H9 (cell line): ENCODE measurements around the gene RORC. TPM values are rescaled to one million over a fixed set of nuclear protein-coding genes. Genes with fewer than 3 reads are reported as not detected.

Experiments used
- DNase-seq: peaks from one replicate; pipeline ENCODE4 v3.0.0-alpha.2; 2017
- H2AFZ ChIP-seq: one replicate; pipeline ENCODE4 v1.6.1; 2013; ENCODE audit warnings: mild to moderate bottlenecking, low read length, control low read depth, moderate library complexity
- H2AK5ac ChIP-seq: 2 replicates; pipeline ENCODE4 v1.6.1; 2013; ENCODE audit warnings: low read length, control low read depth, mixed read lengths; ENCODE audit not compliant: insufficient read length
- H2BK120ac ChIP-seq: one replicate; pipeline ENCODE4 v1.6.1; 2013; ENCODE audit warnings: low read depth, mild to moderate bottlenecking, low read length, control low read depth, inconsistent platforms; ENCODE audit not compliant: poor library complexity, severe bottlenecking
- H2BK12ac ChIP-seq: 2 replicates; pipeline ENCODE4 v1.6.1; 2013; ENCODE audit warnings: low read length, control low read depth, mixed read lengths, low read depth; ENCODE audit not compliant: insufficient read length
- H2BK15ac ChIP-seq: 2 replicates; pipeline ENCODE4 v1.6.1; 2013; ENCODE audit warnings: low read depth, low read length, control low read depth
- H2BK20ac ChIP-seq: one replicate; pipeline ENCODE4 v1.6.1; 2013; ENCODE audit warnings: low read depth, mild to moderate bottlenecking, low read length, control low read depth, inconsistent platforms; ENCODE audit not compliant: poor library complexity, severe bottlenecking
- H2BK5ac ChIP-seq: 2 replicates; pipeline ENCODE4 v1.6.1; 2013; ENCODE audit warnings: low read length, control low read depth, mixed read lengths; ENCODE audit not compliant: insufficient read length
- H3K14ac ChIP-seq: 2 replicates; pipeline ENCODE4 v1.6.1; 2013; ENCODE audit warnings: low read length, control low read depth; ENCODE audit not compliant: insufficient read depth
- H3K18ac ChIP-seq: 2 replicates; pipeline ENCODE4 v1.6.1; 2013; ENCODE audit warnings: low read depth, mild to moderate bottlenecking, mixed read lengths, low read length, control low read depth; ENCODE audit not compliant: insufficient read length
- H3K23ac ChIP-seq: 2 replicates; pipeline ENCODE4 v1.6.1; 2013; ENCODE audit warnings: low read length, control low read depth, mixed read lengths, low read depth; ENCODE audit not compliant: insufficient read length
- H3K23me2 ChIP-seq: 2 replicates; pipeline ENCODE4 v1.6.1; 2013; ENCODE audit warnings: low read depth, mild to moderate bottlenecking, mixed read lengths, low read length, control low read depth; ENCODE audit not compliant: insufficient read length, poor library complexity, severe bottlenecking
- H3K27ac ChIP-seq: 2 replicates; pipeline ENCODE4 v1.5.1; 2013; ENCODE audit warnings: low read length, control low read depth, mixed read lengths, low read depth; ENCODE audit not compliant: insufficient read length
- H3K27me3 ChIP-seq: 2 replicates; pipeline ENCODE4 v1.6.1; 2013; ENCODE audit warnings: low read length, control low read depth, inconsistent platforms; ENCODE audit not compliant: insufficient read depth
- H3K4ac ChIP-seq: 2 replicates; pipeline ENCODE4 v1.6.1; 2013; ENCODE audit warnings: low read depth, mild to moderate bottlenecking, control low read depth, inconsistent platforms, low read length, moderate library complexity
- H3K4me1 ChIP-seq: 2 replicates; pipeline ENCODE4 v1.6.1; 2013; ENCODE audit warnings: low read length, control low read depth, inconsistent platforms; ENCODE audit not compliant: insufficient read depth
- H3K4me2 ChIP-seq: 2 replicates; pipeline ENCODE4 v1.6.1; 2013; ENCODE audit warnings: low read length, control low read depth, mixed read lengths; ENCODE audit not compliant: insufficient read length, insufficient read depth
- H3K56ac ChIP-seq: 2 replicates; pipeline ENCODE4 v1.6.1; 2013; ENCODE audit warnings: low read depth, mild to moderate bottlenecking, mixed read lengths, low read length, control low read depth; ENCODE audit not compliant: insufficient read length
- H3K79me1 ChIP-seq: 2 replicates; pipeline ENCODE4 v1.6.1; 2013; ENCODE audit warnings: low read depth, mild to moderate bottlenecking, moderate library complexity, low read length, control low read depth, inconsistent platforms; ENCODE audit not compliant: insufficient read depth, poor library complexity, severe bottlenecking
- H3K79me2 ChIP-seq: 2 replicates; pipeline ENCODE4 v1.6.1; 2013; ENCODE audit warnings: low read length, control low read depth, inconsistent platforms; ENCODE audit not compliant: insufficient read depth
- H3K9ac ChIP-seq: 2 replicates; pipeline ENCODE4 v1.6.1; 2013; ENCODE audit warnings: low read length, control low read depth, mixed read lengths; ENCODE audit not compliant: insufficient read length; ENCODE audit errors: extremely low read depth
- H3K9me3 ChIP-seq: one replicate; pipeline ENCODE4 v1.6.1; 2013; ENCODE audit warnings: low read depth, low read length, inconsistent platforms; ENCODE audit not compliant: control insufficient read depth
- H3T11ph ChIP-seq: one replicate; pipeline ENCODE4 v1.6.1; 2013; ENCODE audit warnings: mild to moderate bottlenecking, low read length, control low read depth, inconsistent platforms
- H4K20me1 ChIP-seq: one replicate; pipeline ENCODE4 v1.6.1; 2013; ENCODE audit not compliant: control insufficient read depth, insufficient read length, insufficient read depth
- H4K5ac ChIP-seq: 2 replicates; pipeline ENCODE4 v1.6.1; 2013; ENCODE audit warnings: low read depth, mild to moderate bottlenecking, mixed read lengths, low read length, control low read depth; ENCODE audit not compliant: insufficient read length
- H4K8ac ChIP-seq: replicated peaks from 2 replicates; pipeline ENCODE4 v1.6.1; 2013; ENCODE audit warnings: low read length, control low read depth, mixed read lengths, low read depth; ENCODE audit not compliant: insufficient read length
- H4K91ac ChIP-seq: 2 replicates; pipeline ENCODE4 v1.6.1; 2013; ENCODE audit warnings: low read depth, mild to moderate bottlenecking, moderate library complexity, mixed read lengths, low read length, control low read depth; ENCODE audit not compliant: insufficient read length
- H3K27ac Mint-ChIP-seq, 3 experiments: 2 replicates in 2 of 3; 3 replicates in 1 of 3; pipeline ENCODE4 v1.8.0; 2020 to 2021; ENCODE audit warnings: mixed read lengths in 3 of 3, mild to moderate bottlenecking in 1 of 3, moderate library complexity in 1 of 3
- H3K27me3 Mint-ChIP-seq: 2 replicates; pipeline ENCODE4 v1.8.0; 2021; ENCODE audit warnings: low read depth, mild to moderate bottlenecking, moderate library complexity, mixed read lengths
- H3K36me3 Mint-ChIP-seq, 3 experiments: 2 replicates in 2 of 3; 3 replicates in 1 of 3; pipeline ENCODE4 v1.8.0; 2020 to 2021; ENCODE audit warnings: low read depth in 3 of 3, mixed read lengths in 3 of 3; ENCODE audit not compliant: insufficient read depth in 1 of 3
- H3K4me1 Mint-ChIP-seq, 2 experiments: 2 replicates each; pipeline ENCODE4 v1.8.0; 2020; ENCODE audit warnings: mixed read lengths in 2 of 2
- H3K4me3 Mint-ChIP-seq, 2 experiments: 2 replicates in 1 of 2; 3 replicates in 1 of 2; pipeline ENCODE4 v1.8.0; 2020 to 2021; ENCODE audit warnings: mild to moderate bottlenecking in 2 of 2, mixed read lengths in 2 of 2, moderate library complexity in 1 of 2
- H3K9me3 Mint-ChIP-seq, 2 experiments: 2 replicates in 1 of 2; 3 replicates in 1 of 2; pipeline ENCODE4 v1.8.0; 2020; ENCODE audit warnings: mild to moderate bottlenecking in 2 of 2, mixed read lengths in 2 of 2, moderate library complexity in 1 of 2
- WGBS: extraction: QIAGEN DNeasy Blood & Tissue Kit; methylation state at CpG from one replicate; pipeline ENCODE4 v1.1.7; 2013; ENCODE audit warnings: missing lambda C conversion rate, low lambda C conversion rate, mixed read lengths; ENCODE audit not compliant: insufficient read length; ENCODE audit errors: extremely low coverage; 5-methylcytosine and 5-hydroxymethylcytosine counted together
- total RNA-seq: library from RNA; stranded (reverse); gene quantifications from 2 replicates; pipeline ENCODE4 v1.2.1, GENCODE V29; 2021
- TF ChIP-seq, protein P1 (sequence below): fragments of 200-600 bp; sonication (generic); conservative IDR thresholded peaks from 3 replicates; pipeline ENCODE4 v1.8.0; 2021; ENCODE audit warnings: antibody characterized with exemption, mild to moderate bottlenecking

Gene RORC
- total RNA-seq, 1 experiment from 2014 or later = 0.52 TPM

GRCh38 chr1:151817353-151817730, 14.3 kb downstream of the RORC start:
- TF ChIP-seq, protein P1, sequence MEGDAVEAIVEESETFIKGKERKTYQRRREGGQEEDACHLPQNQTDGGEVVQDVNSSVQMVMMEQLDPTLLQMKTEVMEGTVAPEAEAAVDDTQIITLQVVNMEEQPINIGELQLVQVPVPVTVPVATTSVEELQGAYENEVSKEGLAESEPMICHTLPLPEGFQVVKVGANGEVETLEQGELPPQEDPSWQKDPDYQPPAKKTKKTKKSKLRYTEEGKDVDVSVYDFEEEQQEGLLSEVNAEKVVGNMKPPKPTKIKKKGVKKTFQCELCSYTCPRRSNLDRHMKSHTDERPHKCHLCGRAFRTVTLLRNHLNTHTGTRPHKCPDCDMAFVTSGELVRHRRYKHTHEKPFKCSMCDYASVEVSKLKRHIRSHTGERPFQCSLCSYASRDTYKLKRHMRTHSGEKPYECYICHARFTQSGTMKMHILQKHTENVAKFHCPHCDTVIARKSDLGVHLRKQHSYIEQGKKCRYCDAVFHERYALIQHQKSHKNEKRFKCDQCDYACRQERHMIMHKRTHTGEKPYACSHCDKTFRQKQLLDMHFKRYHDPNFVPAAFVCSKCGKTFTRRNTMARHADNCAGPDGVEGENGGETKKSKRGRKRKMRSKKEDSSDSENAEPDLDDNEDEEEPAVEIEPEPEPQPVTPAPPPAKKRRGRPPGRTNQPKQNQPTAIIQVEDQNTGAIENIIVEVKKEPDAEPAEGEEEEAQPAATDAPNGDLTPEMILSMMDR = no peak
- Mint-ChIP-seq H3K27ac (no peak overlapping the region; a peak in 1 of 7 replicates), H3K4me3 (no peak overlapping the region), H3K36me3 (no peaks in the 10 kb centered on the region), H3K27me3 (peaks cover 5% of the 10 kb centered on the region; the same call in 1 of the 2 replicates), H3K9me3 (no peaks in the 10 kb centered on the region), H3K4me1 (peaks cover 7 to 18% of the 10 kb centered on the region in 2 experiments)
- Histone ChIP-seq H3K9ac (no peak overlapping the region), H3K4me1 (no peaks in the 10 kb centered on the region), H3K23ac (no peak overlapping the region), H2AK5ac (no peak overlapping the region), H3K27ac (no peak overlapping the region), H3K18ac (no peak overlapping the region), H3K56ac (no peak overlapping the region), H3T11ph (no peak overlapping the region), H3K9me3 (no peaks in the 10 kb centered on the region), H4K5ac (no peak overlapping the region), H4K91ac (no peak overlapping the region), H2BK12ac (no peak overlapping the region), H2BK15ac (no peak overlapping the region), H3K23me2 (no peaks in the 10 kb centered on the region), H4K8ac (no peak overlapping the region), H3K27me3 (no peaks in the 10 kb centered on the region), H4K20me1 (no peaks in the 10 kb centered on the region), H2BK120ac (no peak overlapping the region), H3K79me2 (no peaks in the 10 kb centered on the region), H3K14ac (no peak overlapping the region), H3K4ac (no peak overlapping the region), H3K79me1 (no peaks in the 10 kb centered on the region), H2BK5ac (no peak overlapping the region), H3K4me2 (no peak overlapping the region), H2AFZ (no peak overlapping the region), H2BK20ac (no peak overlapping the region)
- whole genome bisulfite sequencing = no CpG with 5 or more reads among the region's 7 CpGs
- DNase-seq = no peak
